GM23338 (cell line): Measurements from ENCODE around the gene SYVN1.

Experiments used
- CTCF ChIP-seq, 2 experiments: fragments of 200-600 bp in 1 of 2; sonication (generic) in 1 of 2; conservative IDR thresholded peaks; 2 replicates each; pipeline versions ENCODE4 v1.5.1 to v1.6.1; 2016 to 2017; ENCODE audit warnings: antibody characterized with exemption in 2 of 2, low read depth in 2 of 2, mild to moderate bottlenecking in 2 of 2, moderate library complexity in 1 of 2
- EZH2 ChIP-seq: fragments of 200-600 bp; sonication (generic); IDR thresholded peaks from one replicate; pipeline ENCODE4 v1.8.0; 2017; ENCODE audit warnings: antibody characterized with exemption, mild to moderate bottlenecking, low read depth; ENCODE audit not compliant: unreplicated experiment
- EZH2phosphoT487 ChIP-seq: fragments of 200-600 bp; sonication (generic); IDR thresholded peaks from one replicate; pipeline ENCODE4 v1.8.1; 2018; ENCODE audit warnings: antibody characterized with exemption; ENCODE audit not compliant: unreplicated experiment
- JUNB ChIP-seq: IDR thresholded peaks from one replicate; pipeline ENCODE4 v1.6.1; 2016; ENCODE audit warnings: antibody characterized with exemption; ENCODE audit not compliant: unreplicated experiment
- POLR2AphosphoS5 ChIP-seq: IDR thresholded peaks from 2 replicates; pipeline ENCODE4 v1.6.1; 2016; ENCODE audit warnings: antibody characterized with exemption, low read depth
- ZNF331 ChIP-seq: fragments of 250-450 bp; sonication (Bioruptor Pico); IDR thresholded peaks from 2 replicates; pipeline ENCODE4 v1.5.0; 2020; ENCODE audit warnings: low read depth, mild to moderate bottlenecking, moderate library complexity
- ZNF462 ChIP-seq: fragments of 250-450 bp; sonication (Bioruptor Pico); IDR thresholded peaks from 2 replicates; pipeline ENCODE4 v1.5.0; 2020; ENCODE audit warnings: mild to moderate bottlenecking, moderate library complexity

- TF ChIP-seq CTCF (conservative IDR thresholded peaks at IDR 0.05; ENCODE audit: low read depth in 2 of 2) = no peak
- no peak for TF ChIP-seq POLR2AphosphoS5
- TF ChIP-seq EZH2phosphoT487 = no peak
- no peak for TF ChIP-seq EZH2
- no peak for TF ChIP-seq ZNF462 (CRISPR knock-in tag)
- no peak for TF ChIP-seq ZNF331
- TF ChIP-seq JUNB = no peak
These were observed 48.9 kb downstream of the SYVN1 start for GRCh38 chr11:65085446-65085845.
